HG03025 (cell line): ENCODE data around the gene FAM124A.

Experiments
- ATAC-seq: cut with Tn5 transposase; IDR thresholded peaks from one replicate; pipeline ENCODE4 v1.9.1; 2021; ENCODE audit warnings: mild to moderate bottlenecking, moderate library complexity; ENCODE audit not compliant: unreplicated experiment, low FRiP score

FAM124A gene, protein sequence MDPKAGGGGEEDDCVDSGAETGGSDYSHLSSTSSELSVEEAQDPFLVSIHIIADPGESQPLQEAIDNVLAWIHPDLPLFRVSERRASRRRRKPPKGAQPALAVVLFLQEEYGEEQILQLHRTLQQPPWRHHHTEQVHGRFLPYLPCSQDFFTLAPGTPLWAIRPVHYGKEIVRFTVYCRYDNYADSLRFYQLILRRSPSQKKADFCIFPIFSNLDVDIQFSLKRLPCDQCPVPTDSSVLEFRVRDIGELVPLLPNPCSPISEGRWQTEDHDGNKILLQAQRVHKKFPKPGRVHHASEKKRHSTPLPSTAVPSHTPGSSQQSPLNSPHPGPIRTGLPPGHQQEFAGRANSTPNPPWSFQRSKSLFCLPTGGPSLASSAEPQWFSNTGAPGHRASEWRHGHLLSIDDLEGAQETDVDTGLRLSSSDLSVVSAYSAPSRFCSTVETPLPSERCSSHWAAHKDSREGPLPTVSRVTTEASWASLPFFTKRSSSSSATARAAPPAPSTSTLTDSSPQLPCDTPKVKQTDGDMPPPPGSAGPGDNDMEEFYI

DNA sequence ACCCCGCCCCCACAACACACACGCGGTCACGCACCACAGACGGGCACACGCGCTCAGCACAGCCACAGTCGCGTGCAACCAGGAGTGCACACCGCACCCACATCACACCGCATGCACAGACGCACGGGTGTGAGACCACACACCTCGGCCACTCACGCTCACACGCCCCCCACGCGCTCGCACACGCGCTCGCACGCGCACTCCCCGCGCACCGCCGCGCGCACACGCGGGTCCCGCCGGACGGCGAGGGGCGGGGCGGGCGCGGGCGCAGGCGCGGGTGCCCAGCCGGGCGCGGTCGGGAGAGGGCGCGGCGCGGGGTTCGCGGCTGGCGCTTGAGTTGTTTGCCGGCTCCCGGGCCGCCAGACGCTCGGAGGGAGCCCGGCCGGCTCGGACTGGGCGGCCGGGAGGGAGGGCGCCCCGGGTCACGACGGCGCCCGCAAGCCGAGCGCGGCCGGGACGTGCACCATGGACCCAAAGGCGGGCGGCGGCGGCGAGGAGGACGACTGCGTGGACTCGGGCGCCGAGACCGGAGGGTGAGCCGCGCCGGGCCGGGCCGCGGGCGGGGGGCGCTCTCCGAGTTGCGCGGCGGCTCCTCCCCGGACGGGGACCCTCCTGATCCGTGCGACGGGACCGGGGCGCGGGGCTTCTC lies at the start of gene FAM124A:
Gene FAM124A (plus strand): TSS at position 362 of the 649 bp plus-strand sequence. CDS start 104 bp downstream, at position 466.
- ATAC-seq, result peak; percentile 69

DNA sequence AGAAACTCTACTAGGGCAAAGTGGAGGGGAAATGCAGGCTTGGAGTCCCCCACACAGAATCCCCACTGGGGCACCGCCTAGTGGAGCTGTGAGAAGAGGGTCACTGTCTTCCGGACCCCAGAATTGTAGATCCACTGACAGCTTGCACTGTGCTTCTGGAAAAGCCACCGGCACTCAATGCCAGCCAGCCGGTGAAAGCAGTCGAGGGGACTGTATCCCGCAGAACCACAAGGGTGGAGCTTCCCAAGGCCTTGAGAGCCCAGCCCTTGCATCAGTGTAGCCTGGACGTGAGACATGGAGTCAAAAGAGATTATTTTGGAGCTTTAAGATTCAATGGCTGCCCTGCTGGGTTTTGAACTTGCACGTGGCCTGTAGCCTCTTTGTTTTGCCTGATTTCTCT lies 47.2 kb upstream of the FAM124A start:
- ATAC-seq, result no peak

GRCh38 chr13:51175639-51176038 lies 46.6 kb upstream of the FAM124A start:
- no peak for ATAC-seq

- ATAC-seq, result no peak
These were observed 45.0 kb upstream of the FAM124A start for GRCh38 chr13:51177188-51177587.

DNA sequence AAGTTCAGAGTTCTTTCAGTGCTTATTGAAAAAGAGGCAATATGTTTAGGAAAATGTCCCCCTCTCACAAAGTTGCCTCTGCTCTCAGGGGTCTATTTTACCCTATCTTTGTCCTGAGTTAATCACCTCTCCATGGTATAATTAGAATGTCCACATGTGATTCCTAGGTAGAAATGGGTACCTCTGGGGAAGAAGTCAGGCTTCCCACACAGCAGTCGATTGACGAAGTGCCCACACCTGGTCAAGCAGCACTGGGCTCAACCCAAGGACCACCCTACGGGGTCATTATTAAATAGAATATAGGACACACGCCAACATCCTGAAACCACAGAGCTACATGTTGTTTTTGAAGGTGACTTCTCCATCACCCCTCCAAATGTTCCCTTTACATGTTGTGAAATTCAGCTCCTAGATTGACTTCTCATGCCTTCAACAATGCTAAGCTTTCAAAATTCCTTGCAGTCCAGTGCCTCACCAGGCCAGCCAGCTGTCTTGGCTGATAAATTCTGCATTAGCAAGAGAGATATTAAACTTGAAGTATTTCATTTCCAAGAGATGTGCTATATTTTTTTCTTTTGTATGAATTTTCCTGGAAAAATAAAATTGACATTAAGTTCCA lies 43.6 kb upstream of the FAM124A start:
- no peak for ATAC-seq

- no peak for ATAC-seq
These were observed 42.7 kb upstream of the FAM124A start for GRCh38 chr13:51179432-51179971.

DNA sequence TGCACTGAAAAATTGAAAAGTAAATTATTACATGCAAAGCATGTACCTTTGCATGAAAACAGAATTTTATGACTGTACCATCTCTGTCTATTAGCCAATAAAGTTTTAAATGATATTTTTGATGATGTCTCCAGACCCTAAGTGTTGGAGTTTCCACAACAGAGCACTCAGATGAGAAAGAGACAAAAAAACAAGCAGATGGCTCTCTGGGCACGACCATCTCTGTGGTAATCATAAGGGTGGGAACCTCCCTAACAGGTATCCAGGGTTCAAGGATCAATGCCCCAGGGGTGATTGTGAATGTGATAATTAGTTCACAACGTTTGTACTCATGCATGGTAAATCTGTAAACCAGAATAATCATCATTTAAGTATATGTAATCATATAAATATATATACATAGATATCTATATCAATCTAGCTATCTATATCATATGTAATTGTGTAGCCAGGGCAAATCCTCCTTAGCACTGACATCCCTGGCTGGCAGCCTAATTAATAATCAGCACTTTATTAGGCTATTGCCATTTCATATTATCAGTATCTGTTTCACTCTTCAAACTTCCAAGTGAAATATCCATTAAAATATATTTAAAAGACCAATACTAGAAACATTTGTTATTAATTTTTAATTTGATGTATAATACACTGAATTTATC lies 41.2 kb upstream of the FAM124A start:
- no peak for ATAC-seq

- no peak for ATAC-seq
These were observed 40.3 kb upstream of the FAM124A start for GRCh38 chr13:51181786-51182383.

DNA sequence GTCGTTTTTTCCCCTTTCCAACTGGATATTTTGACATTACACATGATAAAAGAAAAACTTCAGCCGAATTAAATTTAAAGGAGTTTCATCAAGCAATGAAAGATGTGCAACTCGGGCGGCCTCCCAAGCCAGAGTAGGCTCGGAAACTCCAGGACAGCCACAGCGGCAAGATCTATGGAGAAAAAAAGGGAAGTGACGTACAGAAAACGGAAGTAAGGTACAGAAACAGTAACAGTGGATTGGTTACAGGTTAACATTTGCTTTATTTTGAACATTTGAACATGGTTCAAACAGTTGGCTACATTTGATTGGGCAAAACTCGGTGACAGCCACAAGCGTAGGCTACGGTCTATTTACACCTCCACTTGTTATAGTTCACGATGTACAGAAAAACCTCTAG lies 30.5 kb upstream of the FAM124A start:
- no peak for ATAC-seq

- no peak for ATAC-seq
These were observed 29.9 kb upstream of the FAM124A start for GRCh38 chr13:51192348-51192747.

GRCh38 chr13:51193387-51193786 lies 28.8 kb upstream of the FAM124A start:
- no peak for ATAC-seq

- no peak for ATAC-seq
These were observed 27.3 kb upstream of the FAM124A start for GRCh38 chr13:51194942-51195341.

- ATAC-seq, result no peak
These were observed 20.3 kb upstream of the FAM124A start for GRCh38 chr13:51201886-51202285.

- ATAC-seq, result no peak
These were observed 19.6 kb upstream of the FAM124A start for GRCh38 chr13:51202477-51203046.

- ATAC-seq, result no peak
These were observed 15.6 kb upstream of the FAM124A start for GRCh38 chr13:51206584-51206983.

GRCh38 chr13:51207881-51208280 lies 14.3 kb upstream of the FAM124A start:
- no peak for ATAC-seq

DNA sequence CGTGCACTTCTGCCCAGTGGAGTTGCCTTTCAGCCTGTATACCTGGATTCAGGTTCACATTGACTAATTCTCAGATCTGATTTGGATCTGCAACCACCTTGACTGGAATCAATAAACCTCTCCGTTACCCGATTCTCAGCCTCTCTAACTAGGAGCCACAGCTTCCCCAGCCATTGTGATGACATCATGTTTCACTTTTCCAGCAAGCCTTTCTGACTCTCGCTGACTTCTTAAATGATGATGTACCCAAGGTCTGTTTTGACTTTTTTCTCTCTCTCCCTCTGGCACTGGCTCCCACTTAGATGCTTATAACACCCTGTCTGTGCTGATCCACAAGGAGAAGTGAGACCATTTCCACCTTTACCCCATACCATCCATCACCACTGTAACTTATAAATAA lies 13.5 kb upstream of the FAM124A start:
- ATAC-seq, result no peak

GRCh38 chr13:51211910-51212309 lies 10.3 kb upstream of the FAM124A start:
- ATAC-seq, result no peak

- ATAC-seq, result no peak
These were observed 9.4 kb upstream of the FAM124A start for GRCh38 chr13:51212758-51213157.
